PFSK-1 (cell line): ENCODE data around the gene SLC66A3.

Source experiments
- FOXP2 ChIP-seq: optimal IDR thresholded peaks from 2 replicates; pipeline ENCODE3; 2011; ENCODE audit warnings: borderline replicate concordance, control low read depth, inconsistent platforms; ENCODE audit not compliant: insufficient read depth; ENCODE audit errors: extremely low read length, extremely low read depth
- POLR2AphosphoS5 ChIP-seq: IDR thresholded peaks from 2 replicates; pipeline ENCODE4 v1.6.1; 2012; ENCODE audit warnings: low read depth, mild to moderate bottlenecking, control low read depth, low read length, moderate library complexity
- SIN3A ChIP-seq: IDR thresholded peaks from 2 replicates; pipeline ENCODE4 v1.6.1; 2012; ENCODE audit warnings: mild to moderate bottlenecking, low read length, moderate library complexity, borderline replicate concordance; ENCODE audit not compliant: insufficient read depth
- TAF1 ChIP-seq: IDR thresholded peaks from 2 replicates; pipeline ENCODE4 v1.6.1; 2012; ENCODE audit warnings: low read length, control low read depth, borderline replicate concordance; ENCODE audit not compliant: insufficient read depth
- TF ChIP-seq, protein P1 (sequence below), 2 experiments: IDR thresholded peaks; 2 replicates each; pipeline versions ENCODE4 v1.6.1 to v1.8.0; 2011 to 2012; ENCODE audit warnings: low read depth in 2 of 2, low read length in 2 of 2, control low read depth in 1 of 2, inconsistent platforms in 1 of 2, mild to moderate bottlenecking in 1 of 2, moderate library complexity in 1 of 2; ENCODE audit not compliant: insufficient read depth in 1 of 2

Gene SLC66A3

DNA sequence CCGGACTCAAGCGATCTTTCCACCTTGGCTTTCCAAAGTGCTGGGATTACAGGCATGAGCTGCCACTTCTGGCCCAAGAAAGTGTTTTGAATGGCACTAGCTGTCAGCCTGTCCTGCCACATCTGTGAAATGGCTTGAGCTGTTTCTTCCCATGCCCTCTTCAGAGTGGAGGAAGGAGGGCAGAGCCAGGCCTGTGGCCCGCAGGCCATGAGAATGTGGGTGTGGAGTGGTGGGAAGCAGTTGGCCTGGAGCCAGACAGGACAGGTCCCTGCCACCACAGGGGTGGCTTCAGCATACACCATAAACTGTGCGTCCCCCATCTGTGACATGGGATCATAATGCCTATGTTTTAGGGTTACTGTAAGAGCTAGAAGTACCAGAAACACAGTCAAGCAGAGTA, 6.5 kb downstream of the SLC66A3 start:
- TF ChIP-seq FOXP2 = no peak
- TF ChIP-seq SIN3A = no peak

- TF ChIP-seq, protein P1, sequence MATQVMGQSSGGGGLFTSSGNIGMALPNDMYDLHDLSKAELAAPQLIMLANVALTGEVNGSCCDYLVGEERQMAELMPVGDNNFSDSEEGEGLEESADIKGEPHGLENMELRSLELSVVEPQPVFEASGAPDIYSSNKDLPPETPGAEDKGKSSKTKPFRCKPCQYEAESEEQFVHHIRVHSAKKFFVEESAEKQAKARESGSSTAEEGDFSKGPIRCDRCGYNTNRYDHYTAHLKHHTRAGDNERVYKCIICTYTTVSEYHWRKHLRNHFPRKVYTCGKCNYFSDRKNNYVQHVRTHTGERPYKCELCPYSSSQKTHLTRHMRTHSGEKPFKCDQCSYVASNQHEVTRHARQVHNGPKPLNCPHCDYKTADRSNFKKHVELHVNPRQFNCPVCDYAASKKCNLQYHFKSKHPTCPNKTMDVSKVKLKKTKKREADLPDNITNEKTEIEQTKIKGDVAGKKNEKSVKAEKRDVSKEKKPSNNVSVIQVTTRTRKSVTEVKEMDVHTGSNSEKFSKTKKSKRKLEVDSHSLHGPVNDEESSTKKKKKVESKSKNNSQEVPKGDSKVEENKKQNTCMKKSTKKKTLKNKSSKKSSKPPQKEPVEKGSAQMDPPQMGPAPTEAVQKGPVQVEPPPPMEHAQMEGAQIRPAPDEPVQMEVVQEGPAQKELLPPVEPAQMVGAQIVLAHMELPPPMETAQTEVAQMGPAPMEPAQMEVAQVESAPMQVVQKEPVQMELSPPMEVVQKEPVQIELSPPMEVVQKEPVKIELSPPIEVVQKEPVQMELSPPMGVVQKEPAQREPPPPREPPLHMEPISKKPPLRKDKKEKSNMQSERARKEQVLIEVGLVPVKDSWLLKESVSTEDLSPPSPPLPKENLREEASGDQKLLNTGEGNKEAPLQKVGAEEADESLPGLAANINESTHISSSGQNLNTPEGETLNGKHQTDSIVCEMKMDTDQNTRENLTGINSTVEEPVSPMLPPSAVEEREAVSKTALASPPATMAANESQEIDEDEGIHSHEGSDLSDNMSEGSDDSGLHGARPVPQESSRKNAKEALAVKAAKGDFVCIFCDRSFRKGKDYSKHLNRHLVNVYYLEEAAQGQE (IDR thresholded peaks at IDR 0.05; ENCODE audit: insufficient read depth in 1 of 2, low read depth in 2 of 2, low read length in 2 of 2) = no peak
- TF ChIP-seq FOXP2 = no peak
Measured at GRCh38 chr2:11163439-11164317, 8.4 kb downstream of the SLC66A3 start.

DNA sequence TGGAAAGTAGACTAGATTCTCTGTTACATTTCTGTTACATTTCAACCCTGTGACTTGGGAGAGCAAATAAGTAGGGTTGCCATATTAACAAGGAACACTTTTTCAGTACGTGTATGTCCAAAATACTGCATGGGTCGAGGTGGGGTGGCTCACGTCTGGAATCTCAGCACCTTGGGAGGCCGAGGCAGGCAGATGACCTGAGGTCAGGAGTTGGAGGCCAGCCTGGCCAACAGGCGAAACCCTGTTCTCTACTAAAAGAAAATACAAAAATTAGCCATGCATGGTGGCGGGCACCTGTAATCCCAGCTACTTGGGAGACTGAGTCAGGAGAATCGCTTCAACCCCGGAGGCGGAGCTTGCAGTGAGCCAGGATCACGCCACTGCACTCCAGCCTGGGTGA, 11.2 kb downstream of the SLC66A3 start:
- TF ChIP-seq POLR2AphosphoS5 (no peak), SIN3A (no peak), TAF1 (no peak)
- TF ChIP-seq, protein P1 (IDR thresholded peaks at IDR 0.05; ENCODE audit: insufficient read depth in 1 of 2, low read depth in 2 of 2, low read length in 2 of 2) = no peak

- TF ChIP-seq, protein P1 (IDR thresholded peaks at IDR 0.05; ENCODE audit: insufficient read depth in 1 of 2, low read depth in 2 of 2, low read length in 2 of 2) = no peak
- TF ChIP-seq FOXP2 = no peak
- TF ChIP-seq TAF1 = no peak
- TF ChIP-seq POLR2AphosphoS5 = no peak
- no peak for TF ChIP-seq SIN3A
Measured at GRCh38 chr2:11168488-11168887, 13.2 kb downstream of the SLC66A3 start.

DNA sequence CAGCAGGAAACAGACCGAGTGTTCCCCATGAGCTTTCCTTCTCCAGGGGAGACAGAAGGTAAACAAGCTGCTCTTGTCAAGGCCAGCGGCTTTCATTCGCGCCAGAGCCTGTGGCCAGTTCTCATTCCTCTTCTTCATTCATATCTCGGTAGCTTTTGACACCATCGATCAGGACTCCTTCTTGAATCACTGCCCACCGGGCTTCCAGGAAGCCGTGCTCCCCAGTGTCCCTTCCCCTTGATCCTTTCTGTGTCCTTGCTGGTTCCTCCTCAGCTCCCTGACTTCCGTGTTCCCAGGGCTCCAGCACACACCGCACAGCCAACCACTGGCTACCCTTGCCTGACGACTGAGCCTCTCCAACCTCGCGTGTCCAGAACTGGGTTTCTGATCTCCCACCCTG, 14.1 kb downstream of the SLC66A3 start:
- TF ChIP-seq POLR2AphosphoS5 (no peak), TAF1 (no peak), FOXP2 (no peak), SIN3A (no peak)
- TF ChIP-seq, protein P1 (IDR thresholded peaks at IDR 0.05; ENCODE audit: insufficient read depth in 1 of 2, low read depth in 2 of 2, low read length in 2 of 2) = no peak
